IPS DF 19.7 (cell line): ENCODE results near the gene NACA2.

ENCODE experiments used
- DNase-seq: peaks from one replicate; pipeline ENCODE4 v3.0.0-alpha.2; 2013; ENCODE audit warnings: low read depth, low spot score

The NACA2 gene

GRCh38 chr17:61551255-61551742 lies 39.7 kb downstream of the NACA2 start:
- DNase-seq = no peak

- DNase-seq = no peak
Observed at GRCh38 chr17:61547113-61547512, 43.9 kb downstream of the NACA2 start.

- DNase-seq = no peak
Observed at GRCh38 chr17:61545335-61545938, 45.6 kb downstream of the NACA2 start.

GRCh38 chr17:61543786-61544415 lies 47.1 kb downstream of the NACA2 start:
- DNase-seq = no peak

GRCh38 chr17:61542027-61542426 lies 49.0 kb downstream of the NACA2 start:
- no peak for DNase-seq

- no peak for DNase-seq
Observed at GRCh38 chr17:61540874-61541273, 50.1 kb downstream of the NACA2 start.
